ENCODE results near the gene SCMH1. TPM values are rescaled to one million over a fixed set of nuclear protein-coding genes. Genes with fewer than 3 reads are reported as not detected.
A peak's percentile ranks its signal among the peaks of the same experiment; 100 is the strongest.

The SCMH1 gene
- total RNA-seq, 4 donors from 2014 or later, result 27.6 to 105 (median 48.5) TPM

- Histone ChIP-seq H3K4me3 (no peak overlapping the region), H3K27me3 (no peaks in the 10 kb centered on the region), H3K4me1 (no peaks in the 10 kb centered on the region), H3K9me3 (no peaks in the 10 kb centered on the region), H3K27ac (no peak overlapping the region), H3K36me3 (no peaks in the 10 kb centered on the region)
- intact Hi-C loops (cut with DNase I; ENCODE audit: low total_unique reads), result no loop called here
- no peak for DNase-seq
- TF ChIP-seq POLR2A (IDR thresholded peaks at IDR 0.05) (no peak), CTCF (IDR thresholded peaks at IDR 0.05) (peak in 2 of 4 experiments; percentile 10 to 21)
Measured at GRCh38 chr1:41038110-41038509, 204.0 kb downstream of the SCMH1 start.

- H3K27ac ChIP-seq, result no peak overlapping the region
- no peaks in the 10 kb centered on the region for H3K27me3 ChIP-seq
- no peaks in the 10 kb centered on the region for H3K9me3 ChIP-seq
- no peak overlapping the region for H3K4me3 ChIP-seq
- intact Hi-C loops (cut with DNase I; ENCODE audit: low total_unique reads), result no loop called here
- DNase-seq, result no peak
- H3K4me1 ChIP-seq, result no peaks in the 10 kb centered on the region
- no peaks in the 10 kb centered on the region for H3K36me3 ChIP-seq
- TF ChIP-seq POLR2A (IDR thresholded peaks at IDR 0.05) (no peak), CTCF (IDR thresholded peaks at IDR 0.05) (no peak)
Measured at GRCh38 chr1:41037116-41037903, 204.8 kb downstream of the SCMH1 start.

- Histone ChIP-seq H3K27me3 (no peaks in the 10 kb centered on the region), H3K4me1 (no peaks in the 10 kb centered on the region), H3K36me3 (no peaks in the 10 kb centered on the region), H3K27ac (no peak overlapping the region), H3K9me3 (no peaks in the 10 kb centered on the region), H3K4me3 (no peak overlapping the region)
- DNase-seq, result no peak
- intact Hi-C loops (cut with DNase I; ENCODE audit: low total_unique reads), result no loop called here
- no peak for TF ChIP-seq POLR2A (IDR thresholded peaks at IDR 0.05)
- no peak for TF ChIP-seq CTCF (IDR thresholded peaks at IDR 0.05)
Measured at GRCh38 chr1:41033272-41033671, 208.8 kb downstream of the SCMH1 start.

- H3K36me3 ChIP-seq, result no peaks in the 10 kb centered on the region
- TF ChIP-seq POLR2A (IDR thresholded peaks at IDR 0.05), result no peak
- TF ChIP-seq CTCF (IDR thresholded peaks at IDR 0.05), result no peak
Measured at GRCh38 chr1:41032147-41032546, 210.0 kb downstream of the SCMH1 start.

GRCh38 chr1:41030872-41031616 is 211.1 kb downstream of the SCMH1 start:
- TF ChIP-seq CTCF (IDR thresholded peaks at IDR 0.05) (no peak), POLR2A (IDR thresholded peaks at IDR 0.05) (no peak)
- intact Hi-C loops (cut with DNase I; ENCODE audit: low total_unique reads), result no loop called here
- Histone ChIP-seq H3K27me3 (no peaks in the 10 kb centered on the region), H3K36me3 (no peaks in the 10 kb centered on the region), H3K9me3 (no peaks in the 10 kb centered on the region), H3K4me3 (no peak overlapping the region), H3K4me1 (no peaks in the 10 kb centered on the region), H3K27ac (no peak overlapping the region)
- DNase-seq, result no peak

More at GRCh38 chr1:41032147-41032546, 210.0 kb downstream of the SCMH1 start:
- H3K4me3 ChIP-seq, result no peak overlapping the region
- H3K9me3 ChIP-seq, result no peaks in the 10 kb centered on the region
- no peak for DNase-seq
- intact Hi-C loops (cut with DNase I; ENCODE audit: low total_unique reads), result no loop called here
- no peak overlapping the region for H3K27ac ChIP-seq
- H3K27me3 ChIP-seq, result no peaks in the 10 kb centered on the region
- no peaks in the 10 kb centered on the region for H3K4me1 ChIP-seq

Measured in uterus (tissue), 4 donors.